Measurements from ENCODE around the gene UBE2C.

The UBE2C gene

GRCh38 chr20:45848969-45849582 lies 36.6 kb downstream of the UBE2C start:
- H3K79me2 ChIP-seq (ENCODE audit: control insufficient read depth, low read length), result no peaks in the 10 kb centered on the region
- no peak overlapping the region for H3K27ac ChIP-seq (ENCODE audit: low read depth, low read length)
- TF ChIP-seq EZH2phosphoT487 (IDR thresholded peaks at IDR 0.05; ENCODE audit: borderline replicate concordance, low read length) (no peak), CTCF (IDR thresholded peaks at IDR 0.05; ENCODE audit: low read depth, low read length, poor library complexity, severe bottlenecking) (no peak)
- H3K4me1 ChIP-seq (ENCODE audit: control insufficient read depth, low read length), result no peaks in the 10 kb centered on the region
- H4K20me1 ChIP-seq (ENCODE audit: control insufficient read depth, insufficient read depth, low read depth, low read length), result no peaks in the 10 kb centered on the region; the same call in 1 of the 2 replicates
- H3K4me2 ChIP-seq (ENCODE audit: low read length), result no peak overlapping the region
- H3K27me3 ChIP-seq (ENCODE audit: control insufficient read depth, low read length), result no peaks in the 10 kb centered on the region
- H3K4me3 ChIP-seq (ENCODE audit: low read length), result no peak overlapping the region
- H3K36me3 ChIP-seq (ENCODE audit: control insufficient read depth, low read length), result peaks cover 6% of the 10 kb centered on the region
- no peaks in the 10 kb centered on the region for H3K9me2 ChIP-seq (replicated peaks; ENCODE audit: control insufficient read depth, low read length)
- no peaks in the 10 kb centered on the region for H3K9me3 ChIP-seq (ENCODE audit: control insufficient read depth, insufficient read depth, low read length)
- H3F3A ChIP-seq (ENCODE audit: control insufficient read depth, insufficient read depth), result no peaks in the 10 kb centered on the region

- 0 out of 2 replicates have a peak, but pooled peaks cover 6% of the 10 kb centered on the region for H3K36me3 ChIP-seq (ENCODE audit: control insufficient read depth, low read length)
- H3K79me2 ChIP-seq (ENCODE audit: control insufficient read depth, low read length), result peaks cover 7% of the 10 kb centered on the region
- TF ChIP-seq CTCF (IDR thresholded peaks at IDR 0.05; ENCODE audit: low read depth, low read length, poor library complexity, severe bottlenecking) (no peak), EZH2phosphoT487 (IDR thresholded peaks at IDR 0.05; ENCODE audit: borderline replicate concordance, low read length) (no peak)
- no peak overlapping the region for H3K4me2 ChIP-seq (ENCODE audit: low read length)
- no peaks in the 10 kb centered on the region for H3K9me3 ChIP-seq (ENCODE audit: control insufficient read depth, insufficient read depth, low read length)
- H3K4me3 ChIP-seq (ENCODE audit: low read length), result no peak overlapping the region
- 0 out of 2 replicates have a peak, but pooled peaks cover 3% of the 10 kb centered on the region for H3K4me1 ChIP-seq (ENCODE audit: control insufficient read depth, low read length)
- no peak overlapping the region for H3K27ac ChIP-seq (ENCODE audit: low read depth, low read length)
- no peaks in the 10 kb centered on the region for H3K27me3 ChIP-seq (ENCODE audit: control insufficient read depth, low read length)
- no peaks in the 10 kb centered on the region; the same call in 1 of the 2 replicates for H4K20me1 ChIP-seq (ENCODE audit: control insufficient read depth, insufficient read depth, low read depth, low read length)
- H3K9me2 ChIP-seq (replicated peaks; ENCODE audit: control insufficient read depth, low read length), result no peaks in the 10 kb centered on the region
- H3F3A ChIP-seq (ENCODE audit: control insufficient read depth, insufficient read depth), result no peaks in the 10 kb centered on the region
These were observed 37.8 kb downstream of the UBE2C start for GRCh38 chr20:45850238-45850637.

- TF ChIP-seq CTCF (IDR thresholded peaks at IDR 0.05; ENCODE audit: low read depth, low read length, poor library complexity, severe bottlenecking), result no peak
- no peak for TF ChIP-seq EZH2phosphoT487 (IDR thresholded peaks at IDR 0.05; ENCODE audit: borderline replicate concordance, low read length)
These were observed 38.5 kb downstream of the UBE2C start for GRCh38 chr20:45850926-45851325.

More at GRCh38 chr20:45850926-45851325, 38.5 kb downstream of the UBE2C start:
- Histone ChIP-seq H3K4me2 (ENCODE audit: low read length) (no peak overlapping the region), H4K20me1 (ENCODE audit: control insufficient read depth, insufficient read depth, low read depth, low read length) (no peaks in the 10 kb centered on the region; the same call in 1 of the 2 replicates), H3K27ac (ENCODE audit: low read depth, low read length) (no peak overlapping the region), H3K9me2 (replicated peaks; ENCODE audit: control insufficient read depth, low read length) (no peaks in the 10 kb centered on the region), H3F3A (ENCODE audit: control insufficient read depth, insufficient read depth) (no peaks in the 10 kb centered on the region), H3K4me1 (ENCODE audit: control insufficient read depth, low read length) (peaks cover 6% of the 10 kb centered on the region), H3K9me3 (ENCODE audit: control insufficient read depth, insufficient read depth, low read length) (no peaks in the 10 kb centered on the region), H3K36me3 (ENCODE audit: control insufficient read depth, low read length) (0 out of 2 replicates have a peak, but pooled peaks cover 6% of the 10 kb centered on the region), H3K79me2 (ENCODE audit: control insufficient read depth, low read length) (peaks cover 12% of the 10 kb centered on the region), H3K4me3 (ENCODE audit: low read length) (no peak overlapping the region), H3K27me3 (ENCODE audit: control insufficient read depth, low read length) (no peaks in the 10 kb centered on the region)

Measured in DOHH2 (cell line).